Smooth muscle cell of the brain vasculature (primary cell): ENCODE data around the gene RNF157.
"Not testable (repeated sequence)": the region's sequence is repeated elsewhere in the genome, so short reads cannot be mapped to it uniquely, and the experiment has no call there.

Experiments used
- DNase-seq: peaks from one replicate; pipeline ENCODE4 v3.0.0-alpha.2; 2012; ENCODE audit warnings: low read depth, low spot score

Gene RNF157

DNA sequence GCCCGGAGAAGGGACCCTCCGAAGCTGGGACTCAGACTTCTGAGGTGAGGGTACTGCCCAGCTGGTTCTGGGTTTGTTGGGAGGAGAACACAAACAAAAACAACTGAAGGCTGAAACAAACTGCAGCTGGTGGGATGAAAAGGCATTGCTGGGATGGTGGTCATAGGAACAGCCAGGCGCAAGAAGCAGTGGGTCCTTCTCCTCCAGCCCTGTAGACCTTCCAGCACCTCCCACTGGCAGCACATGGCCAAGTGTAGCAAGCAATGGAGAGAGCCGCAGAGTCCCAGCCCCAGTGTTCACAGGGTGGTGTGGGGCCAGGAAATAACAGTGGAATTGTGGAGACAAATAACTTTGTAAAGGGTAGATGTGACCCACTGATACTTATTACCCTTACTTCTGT, 50.6 kb downstream of the RNF157 start:
- no peak for DNase-seq

DNA sequence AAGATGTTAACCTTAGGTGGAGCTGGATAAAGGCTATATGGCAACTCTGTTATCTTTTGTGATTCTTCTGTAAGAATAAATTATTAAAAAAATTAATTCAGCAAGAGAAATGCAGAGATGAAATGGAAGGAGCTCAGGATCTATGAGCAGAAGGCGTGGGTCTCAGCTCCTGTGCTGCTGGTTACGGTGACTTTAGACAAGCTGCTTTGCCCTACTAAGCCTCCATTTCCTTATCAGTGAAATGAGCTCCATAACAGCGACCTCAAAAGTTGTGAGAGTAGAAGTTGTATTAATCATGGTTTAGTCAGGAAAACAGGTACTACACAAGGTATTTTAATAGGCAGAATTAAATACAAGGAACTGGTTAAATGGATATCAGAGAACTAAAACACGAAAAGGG, 51.0 kb downstream of the RNF157 start:
- no peak for DNase-seq

- DNase-seq = no peak
Observed at GRCh38 chr17:76188213-76189016, 51.9 kb downstream of the RNF157 start.

- DNase-seq = not testable (repeated sequence)
Observed at GRCh38 chr17:76186774-76187173, 53.5 kb downstream of the RNF157 start.

DNA sequence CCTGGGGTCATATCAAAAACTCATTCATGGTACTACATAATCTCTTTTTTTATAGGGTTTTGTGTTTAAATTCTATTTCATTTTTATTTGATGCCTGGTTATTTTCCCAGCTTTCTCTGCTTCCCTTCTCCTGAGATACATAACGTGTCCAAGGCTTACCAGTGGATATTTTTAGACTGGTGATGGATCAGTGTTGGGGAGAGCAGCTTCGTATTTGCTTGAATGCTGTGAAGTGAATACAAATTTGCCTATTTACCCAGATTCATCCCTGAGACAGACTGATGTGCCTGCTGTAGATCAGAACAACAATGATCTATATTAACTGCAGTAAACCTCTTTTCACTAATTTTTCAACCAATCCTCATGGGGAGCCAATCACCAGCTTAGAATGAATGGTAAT, 56.0 kb downstream of the RNF157 start:
- DNase-seq = no peak

- peak; percentile 68 for DNase-seq
Observed at GRCh38 chr17:76182016-76182764, 58.1 kb downstream of the RNF157 start.

DNA sequence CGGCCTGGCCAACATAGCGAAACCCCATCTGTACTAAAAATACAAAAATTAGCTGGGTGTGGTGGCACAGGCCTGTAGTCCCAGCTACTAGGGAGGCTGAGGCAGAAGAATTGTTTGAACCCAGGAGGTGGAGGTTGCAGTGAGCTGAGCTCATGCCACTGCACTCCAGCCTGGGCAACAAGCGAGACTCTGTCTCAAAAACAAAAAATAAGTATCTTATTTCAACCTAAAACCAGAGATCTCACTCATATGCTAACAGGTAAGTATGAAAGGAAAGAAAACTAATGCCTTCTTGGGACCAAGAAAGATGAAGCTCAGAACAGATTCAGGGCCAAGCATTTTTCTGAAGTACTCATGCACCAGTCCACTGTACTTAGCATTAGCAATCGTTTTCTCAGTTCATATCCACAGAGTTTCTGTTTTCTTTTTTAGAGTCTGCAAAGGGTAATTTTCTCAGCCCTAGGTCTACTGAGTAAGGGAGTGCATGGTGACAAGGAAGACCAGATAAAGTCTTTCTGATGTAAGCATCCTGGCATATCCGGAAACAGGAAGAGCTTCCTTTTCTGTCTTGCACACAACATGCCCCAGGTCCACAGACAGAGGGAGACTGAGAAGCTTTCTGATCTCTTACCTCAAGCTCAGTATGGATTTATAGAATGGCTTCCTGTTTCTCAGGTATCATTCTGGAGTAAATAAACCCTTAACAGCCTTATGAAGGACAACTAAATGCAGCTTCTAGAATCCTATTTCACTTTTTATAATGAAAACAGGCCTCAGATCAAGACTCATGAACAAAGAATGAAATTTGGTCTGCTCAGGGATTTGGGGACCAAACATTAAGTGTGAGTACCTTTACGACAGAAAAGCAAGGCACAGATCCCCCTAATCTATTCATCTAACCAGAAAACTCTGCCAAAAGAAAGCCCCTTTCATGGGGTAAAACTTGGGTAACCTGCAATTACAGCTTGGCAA, 60.5 kb downstream of the RNF157 start:
- no peak for DNase-seq

DNA sequence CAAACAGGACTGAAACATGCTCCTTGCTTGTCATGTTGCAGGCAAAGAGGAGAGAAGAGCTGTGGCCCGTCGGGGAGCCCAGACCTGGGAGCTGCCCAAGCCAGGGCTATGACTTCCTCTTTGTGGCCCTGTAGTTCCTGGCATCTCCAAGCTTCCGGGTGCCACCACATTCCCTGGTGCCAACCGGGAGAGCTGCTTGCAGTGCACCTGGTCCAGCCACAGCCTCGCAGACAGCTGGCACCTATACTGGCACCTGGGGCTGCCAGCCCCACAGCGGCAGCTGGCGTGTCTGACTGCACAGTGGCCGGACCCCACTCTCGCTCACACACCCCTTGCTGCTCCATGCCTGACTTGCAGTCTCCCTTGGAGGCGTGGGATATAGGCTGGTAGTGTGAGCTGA, 62.2 kb downstream of the RNF157 start:
- no peak for DNase-seq

GRCh38 chr17:76176701-76177574, 63.4 kb downstream of the RNF157 start:
- DNase-seq = no peak

DNA sequence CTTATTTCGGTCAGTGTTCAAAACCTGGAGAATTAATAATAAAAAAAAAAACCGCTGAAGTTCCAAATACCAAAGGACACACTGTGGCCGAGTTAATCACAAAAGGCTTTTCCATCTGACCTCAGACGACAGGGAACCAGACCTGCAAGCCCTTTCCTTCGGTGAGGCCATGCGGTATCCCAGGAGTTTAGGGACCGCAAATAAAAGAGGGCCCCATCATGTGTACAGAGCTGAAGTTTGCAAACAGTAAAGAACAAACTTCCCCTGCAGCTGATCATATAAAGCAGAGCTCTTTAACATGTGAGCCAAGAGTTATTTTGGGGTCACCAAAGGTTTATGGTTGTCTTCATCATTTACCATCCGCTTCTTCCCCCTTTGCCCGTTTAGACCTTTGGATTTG, 66.3 kb downstream of the RNF157 start:
- no peak for DNase-seq

DNA sequence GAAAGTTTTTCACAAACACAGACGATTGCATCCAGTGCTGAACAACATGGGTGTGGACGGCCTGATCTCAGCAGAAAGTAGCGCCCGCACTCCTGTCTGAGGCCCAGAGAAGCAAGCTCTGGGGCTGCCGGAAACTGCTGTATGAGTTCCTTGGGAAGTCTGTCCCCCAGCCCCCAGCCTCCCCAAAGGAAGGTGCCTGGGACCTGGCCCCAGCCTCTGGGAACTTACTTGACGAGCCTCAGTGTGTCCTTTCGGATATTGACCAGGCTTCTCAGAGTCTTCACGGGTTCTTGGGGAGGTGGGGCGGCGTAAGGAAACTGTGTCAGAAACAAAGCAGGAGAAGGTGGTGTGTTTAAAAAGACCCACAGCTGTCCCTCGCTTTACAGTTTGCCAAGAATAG, 66.8 kb downstream of the RNF157 start:
- no peak for DNase-seq

GRCh38 chr17:76171706-76172105, 68.6 kb downstream of the RNF157 start:
- no peak for DNase-seq

DNA sequence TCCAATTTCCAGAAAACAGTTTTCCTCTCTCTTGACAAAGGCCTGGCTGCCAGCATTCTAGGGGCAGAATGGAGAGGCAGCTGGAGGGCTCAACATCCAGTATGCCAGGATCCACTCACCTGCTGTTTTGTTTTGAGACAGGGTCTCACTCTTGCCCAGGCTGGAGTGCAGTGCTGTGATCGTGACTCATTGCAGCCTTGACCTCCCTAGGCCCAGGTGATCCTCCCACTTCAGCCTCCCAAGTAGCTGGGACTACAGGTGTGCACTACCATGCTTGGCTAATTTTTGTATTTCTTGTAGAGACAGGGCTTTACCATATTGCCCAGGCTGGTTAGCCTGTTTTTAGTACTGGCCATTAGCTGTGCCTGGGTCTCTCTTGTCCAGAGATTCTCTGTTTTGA, 70.2 kb downstream of the RNF157 start:
- DNase-seq = no peak

DNA sequence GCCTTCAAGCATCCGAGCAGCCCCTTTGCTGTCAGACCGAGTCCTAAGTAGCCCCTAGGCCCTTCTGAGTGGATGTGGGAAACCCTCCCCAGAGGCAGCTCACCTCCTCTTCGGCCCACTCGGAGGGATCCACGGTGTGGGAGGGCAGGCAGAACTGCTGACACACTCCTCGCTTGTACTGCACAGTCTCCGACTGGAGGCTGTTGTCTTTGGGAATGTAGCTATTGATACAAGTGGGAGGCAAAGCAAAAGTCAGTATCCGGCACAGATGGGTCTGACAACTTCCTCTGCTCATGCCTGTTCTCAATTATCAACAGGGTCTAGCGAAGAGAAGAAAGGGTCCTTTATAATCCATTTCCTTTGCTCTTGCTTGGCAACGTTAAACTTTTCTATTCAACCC, 73.4 kb downstream of the RNF157 start:
- DNase-seq = no peak

DNA sequence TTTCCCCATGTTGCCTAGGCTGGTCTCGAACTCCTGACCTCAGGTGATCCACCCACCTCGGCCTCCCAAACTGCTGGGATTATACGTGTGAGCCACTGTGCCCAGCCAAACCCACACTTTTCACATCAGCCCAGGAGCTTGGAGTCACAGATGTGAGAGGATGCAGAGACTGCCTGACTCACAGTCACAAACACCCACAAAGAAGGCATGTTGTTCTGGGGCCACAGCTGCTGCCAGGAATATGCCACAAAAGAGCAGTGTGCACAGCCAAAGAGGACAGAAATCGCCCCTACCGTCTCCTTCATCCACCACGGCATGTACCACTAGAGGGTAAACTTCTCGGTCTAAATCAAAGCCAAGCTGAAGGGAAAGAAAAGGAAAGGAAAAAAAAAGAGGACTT, 74.1 kb downstream of the RNF157 start:
- DNase-seq = no peak

DNA sequence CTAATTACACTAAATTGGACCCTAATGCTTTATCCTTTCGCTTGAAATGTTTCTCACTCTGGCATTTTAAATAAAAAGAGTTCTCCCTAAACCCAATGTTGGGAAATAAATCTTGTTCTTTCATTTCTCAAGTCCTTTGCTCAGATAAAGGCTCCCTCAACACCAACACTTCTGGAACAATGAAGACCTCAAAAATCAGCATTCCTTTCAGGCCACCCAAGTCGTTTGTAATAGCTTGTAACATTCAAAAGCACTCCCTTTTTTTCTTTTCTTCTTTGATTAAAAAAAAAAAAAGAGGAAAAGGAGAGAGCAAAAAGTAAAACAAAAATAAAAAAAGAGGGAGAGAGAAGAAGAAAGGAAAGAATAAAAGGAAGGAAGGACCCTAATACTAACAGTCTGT, 76.0 kb downstream of the RNF157 start:
- DNase-seq = no peak

GRCh38 chr17:76163919-76164318, 76.4 kb downstream of the RNF157 start:
- no peak for DNase-seq

DNA sequence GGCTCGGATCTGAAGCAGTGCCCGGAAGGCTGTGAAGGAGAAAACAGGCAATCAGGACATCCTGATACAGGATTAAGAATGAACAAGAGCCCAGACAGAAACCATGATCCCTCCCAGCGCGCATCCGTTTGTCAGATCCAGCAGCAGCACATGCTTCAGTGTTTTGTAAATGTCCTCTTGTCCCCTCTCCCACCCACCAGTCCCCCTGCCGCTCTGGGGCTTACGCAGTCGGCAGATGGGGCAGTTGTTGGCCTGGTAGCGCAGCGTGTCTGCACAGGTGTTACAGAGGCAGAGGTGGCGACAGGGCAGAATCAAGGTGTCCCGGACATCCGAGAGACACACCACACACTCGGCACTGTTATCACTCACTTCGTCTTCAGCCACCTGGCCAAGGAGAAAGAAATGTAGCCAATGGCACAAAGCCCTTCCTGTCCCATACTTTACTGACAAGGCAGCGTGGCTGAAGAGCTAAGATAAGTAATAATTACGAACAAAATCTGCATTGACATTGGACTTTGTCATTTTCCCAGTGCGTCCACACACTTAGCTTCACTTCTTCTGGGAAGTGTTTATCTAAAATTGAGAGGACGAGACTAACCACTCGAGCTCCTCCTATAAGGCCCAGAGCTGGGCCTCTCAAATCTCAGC, 78.5 kb downstream of the RNF157 start:
- no peak for DNase-seq

GRCh38 chr17:76160896-76161528, 79.3 kb downstream of the RNF157 start:
- no peak for DNase-seq

DNA sequence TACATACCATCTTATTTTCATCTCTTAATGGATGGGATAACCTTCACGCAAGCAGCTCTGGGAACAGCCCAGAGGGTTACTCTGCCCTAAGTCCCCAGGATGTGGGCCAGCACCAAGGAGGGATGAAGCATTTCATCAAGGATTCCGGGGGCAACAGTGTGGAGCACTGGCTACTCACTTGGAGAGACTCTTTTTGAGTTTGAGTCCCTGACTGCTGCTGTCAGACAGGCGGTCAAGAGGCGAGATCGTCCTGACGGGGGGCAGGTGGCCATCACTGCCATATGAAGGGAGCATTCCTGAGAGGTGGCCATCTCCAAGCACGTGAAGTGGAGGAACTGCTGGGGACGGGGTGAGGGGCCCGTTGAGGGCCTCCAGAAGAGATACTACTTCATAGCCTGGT, 81.1 kb downstream of the RNF157 start:
- no peak for DNase-seq
